GM06990 (cell line): ENCODE measurements around the gene CXorf51B.
"Not testable (repeated sequence)": the region's sequence is repeated elsewhere in the genome, so short reads cannot be mapped to it uniquely, and the experiment has no call there.

Source experiments
- DNase-seq: peaks from one replicate; pipeline ENCODE4 v3.0.0-alpha.2; 2011; ENCODE audit not compliant: insufficient read length; ENCODE audit errors: extremely low read depth
- H3K27me3 ChIP-seq: replicated peaks from 2 replicates; pipeline ENCODE4 v1.6.0; 2011; ENCODE audit warnings: low read length; ENCODE audit not compliant: control insufficient read depth, insufficient read depth
- H3K36me3 ChIP-seq: 2 replicates; pipeline ENCODE4 v1.5.1; 2011; ENCODE audit warnings: low read length; ENCODE audit not compliant: control insufficient read depth, insufficient read depth
- H3K4me3 ChIP-seq: replicated peaks from 2 replicates; pipeline ENCODE4 v1.5.1; 2011; ENCODE audit warnings: low read depth, mild to moderate bottlenecking, control low read depth, low read length
- TF ChIP-seq, protein P1 (sequence below): IDR thresholded peaks from 2 replicates; pipeline ENCODE4 v1.5.1; 2011; ENCODE audit warnings: low read length, control low read depth, mild to moderate bottlenecking, inconsistent platforms; ENCODE audit not compliant: insufficient read depth, poor library complexity, severe bottlenecking

The CXorf51B gene

DNA sequence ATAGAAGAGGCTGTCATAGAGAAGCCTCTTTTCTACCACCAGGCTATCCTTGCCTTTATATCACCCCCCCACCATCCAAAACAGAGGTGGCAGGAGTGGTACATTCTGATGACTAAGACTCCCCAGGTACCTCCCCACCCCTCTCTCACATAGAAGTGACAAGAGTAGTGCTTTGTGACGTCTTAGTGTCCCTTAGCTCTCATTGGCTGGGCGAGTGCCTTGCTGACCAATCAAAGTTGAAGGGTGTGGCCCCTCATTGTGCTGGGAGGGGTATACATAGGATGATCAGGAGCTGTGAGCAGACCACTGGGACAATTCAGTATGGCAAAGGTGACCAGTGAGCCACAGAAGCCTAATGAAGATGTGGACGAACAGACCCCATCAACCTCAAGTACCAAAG is at the start of gene CXorf51B:
Gene CXorf51B, plus strand, starts transcription at position 301 of the 400 bp plus-strand sequence. Its CDS starts 21 bp downstream, at position 322.
- DNase-seq, H3K4me3 ChIP-seq, H3K36me3 ChIP-seq, H3K27me3 ChIP-seq: not testable (repeated sequence)

GRCh38 chrX:146814644-146815043 is 5.1 kb downstream of the CXorf51B start, which contains the start of gene CXorf51A:
Gene CXorf51A (minus strand): TSS chrX:146814744. CDS start chrX:146814723, 21 bp downstream.
- DNase-seq, H3K4me3 ChIP-seq: not testable (repeated sequence)

DNA sequence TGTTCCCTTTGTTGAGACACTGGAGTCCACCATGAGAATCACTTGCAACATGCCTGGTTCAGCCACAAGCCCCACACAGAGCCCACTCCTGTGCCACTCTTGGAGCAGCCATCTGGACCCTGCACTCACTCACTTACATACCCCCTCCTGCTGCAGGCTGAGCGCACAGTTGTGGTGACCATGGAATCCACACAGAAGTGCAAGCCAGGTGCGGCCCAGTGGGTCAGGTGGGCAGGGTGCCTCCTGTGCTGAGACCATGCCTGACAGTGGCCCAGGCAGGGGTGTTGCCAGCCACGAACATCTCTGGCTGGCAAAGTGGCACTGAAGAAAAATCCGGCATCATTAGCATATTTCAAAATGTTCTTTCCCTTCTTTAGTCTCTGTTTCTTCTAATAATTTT is 22.4 kb downstream of the CXorf51B start:
- no peak for DNase-seq

More at GRCh38 chrX:146814644-146815043, 5.1 kb downstream of the CXorf51B start, which contains the start of gene CXorf51A:
- not testable (repeated sequence) for H3K36me3 ChIP-seq, H3K27me3 ChIP-seq

DNA sequence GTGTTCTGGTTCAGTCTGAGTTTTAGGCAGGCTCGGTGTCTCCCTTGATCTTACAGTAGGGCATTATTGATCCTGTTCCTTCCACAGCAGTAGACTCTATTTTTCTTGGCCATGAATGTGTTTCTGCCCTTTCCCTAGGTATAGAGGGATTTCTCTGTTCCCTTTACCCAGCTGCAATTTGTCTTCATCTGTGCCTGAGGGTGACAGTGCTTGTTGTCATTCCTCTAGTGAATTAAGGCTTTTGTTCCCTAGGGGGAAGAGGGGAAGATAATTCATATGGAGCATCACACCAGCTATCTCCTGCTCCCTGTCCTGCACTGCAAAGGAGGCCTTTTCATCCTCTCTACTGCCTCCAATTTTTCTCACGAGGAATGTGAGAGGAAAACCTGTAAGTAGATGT is 44.7 kb downstream of the CXorf51B start:
- no peaks in the 10 kb centered on the region for H3K36me3 ChIP-seq

More for the DNA sequence above, 22.4 kb downstream of the CXorf51B start:
- Histone ChIP-seq H3K36me3 (no peaks in the 10 kb centered on the region), H3K4me3 (no peak overlapping the region), H3K27me3 (no peaks in the 10 kb centered on the region)
- TF ChIP-seq, protein P1, sequence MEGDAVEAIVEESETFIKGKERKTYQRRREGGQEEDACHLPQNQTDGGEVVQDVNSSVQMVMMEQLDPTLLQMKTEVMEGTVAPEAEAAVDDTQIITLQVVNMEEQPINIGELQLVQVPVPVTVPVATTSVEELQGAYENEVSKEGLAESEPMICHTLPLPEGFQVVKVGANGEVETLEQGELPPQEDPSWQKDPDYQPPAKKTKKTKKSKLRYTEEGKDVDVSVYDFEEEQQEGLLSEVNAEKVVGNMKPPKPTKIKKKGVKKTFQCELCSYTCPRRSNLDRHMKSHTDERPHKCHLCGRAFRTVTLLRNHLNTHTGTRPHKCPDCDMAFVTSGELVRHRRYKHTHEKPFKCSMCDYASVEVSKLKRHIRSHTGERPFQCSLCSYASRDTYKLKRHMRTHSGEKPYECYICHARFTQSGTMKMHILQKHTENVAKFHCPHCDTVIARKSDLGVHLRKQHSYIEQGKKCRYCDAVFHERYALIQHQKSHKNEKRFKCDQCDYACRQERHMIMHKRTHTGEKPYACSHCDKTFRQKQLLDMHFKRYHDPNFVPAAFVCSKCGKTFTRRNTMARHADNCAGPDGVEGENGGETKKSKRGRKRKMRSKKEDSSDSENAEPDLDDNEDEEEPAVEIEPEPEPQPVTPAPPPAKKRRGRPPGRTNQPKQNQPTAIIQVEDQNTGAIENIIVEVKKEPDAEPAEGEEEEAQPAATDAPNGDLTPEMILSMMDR = no peak

More for the DNA sequence above, 44.7 kb downstream of the CXorf51B start:
- Histone ChIP-seq H3K4me3 (no peak overlapping the region), H3K27me3 (no peaks in the 10 kb centered on the region)
- TF ChIP-seq, protein P1 = no peak
- DNase-seq = no peak
